H1 (cell line): ENCODE results near the gene SLX1A. TPM values are rescaled to one million over a fixed set of nuclear protein-coding genes. Genes with fewer than 3 reads are reported as not detected.

Experiments
- CTCF ChIA-PET: fragments of 300-600 bp; sonication (Branson Sonifier 250); formaldehyde crosslinking; loops from one replicate; lab custom pipeline; 2021; ENCODE audit not compliant: partially characterized antibody; lab: Charles Lee
- POLR2A ChIA-PET: fragments of 300-600 bp; sonication (Branson Sonifier 250); formaldehyde crosslinking; loops from one replicate; lab custom pipeline; 2021; ENCODE audit warnings: inconsistent platforms; ENCODE audit not compliant: partially characterized antibody; lab: Charles Lee
- DNase-seq, 2 experiments: peaks; one replicate each; pipeline versions ENCODE4 v3.0.0 to v3.0.0-alpha.2; 2010 to 2022; ENCODE audit warnings: low spot score in 2 of 2, low read depth in 1 of 2, mixed read lengths in 1 of 2
- FAIRE-seq: peaks from 2 replicates; lab custom pipeline; 2011; peaks lifted over from hg19 to GRCh38; lab: Jason Lieb, UNC
- H2AFZ ChIP-seq: 2 replicates; pipeline ENCODE4 v1.8.1; 2012; ENCODE audit warnings: low read length, inconsistent platforms
- H2AK5ac ChIP-seq: 2 replicates; pipeline ENCODE4 v1.6.1; 2013; ENCODE audit warnings: low read depth, low read length
- H2BK120ac ChIP-seq: replicated peaks from 2 replicates; pipeline ENCODE3; 2013; ENCODE audit warnings: low read depth, low read length, inconsistent platforms
- H2BK12ac ChIP-seq: 2 replicates; pipeline ENCODE4 v1.6.1; 2013; ENCODE audit warnings: low read depth, low read length
- H2BK15ac ChIP-seq: 2 replicates; pipeline ENCODE4 v1.6.1; 2013; ENCODE audit warnings: low read length
- H2BK20ac ChIP-seq: 2 replicates; pipeline ENCODE4 v1.6.1; 2013; ENCODE audit warnings: low read length
- H2BK5ac ChIP-seq: 2 replicates; pipeline ENCODE4 v1.6.1; 2013; ENCODE audit warnings: low read depth, low read length
- H3K14ac ChIP-seq: 2 replicates; pipeline ENCODE4 v1.6.1; 2013; ENCODE audit warnings: inconsistent platforms; ENCODE audit not compliant: insufficient read length
- H3K18ac ChIP-seq: 2 replicates; pipeline ENCODE4 v1.6.1; 2013; ENCODE audit warnings: low read length; ENCODE audit errors: extremely low read depth
- H3K23ac ChIP-seq: 2 replicates; pipeline ENCODE4 v1.6.1; 2013; ENCODE audit warnings: inconsistent platforms; ENCODE audit not compliant: insufficient read length
- H3K23me2 ChIP-seq: 2 replicates; pipeline ENCODE4 v1.6.1; 2013; ENCODE audit warnings: low read depth, low read length
- H3K27ac ChIP-seq: 2 replicates; pipeline ENCODE4 v1.6.1; 2011; ENCODE audit warnings: low read depth, low read length, inconsistent platforms
- H3K27me3 ChIP-seq, 4 experiments: replicated peaks in 1 of 4; 1 replicate in 1 of 4; 2 replicates in 3 of 4; pipeline versions ENCODE4 v1.6.1 to v1.8.1; 2011 to 2013; ENCODE audit warnings: low read length in 3 of 4, mild to moderate bottlenecking in 3 of 4, inconsistent platforms in 2 of 4, mixed read lengths in 2 of 4, moderate library complexity in 1 of 4; ENCODE audit not compliant: control insufficient read depth in 3 of 4, insufficient read depth in 3 of 4; ENCODE audit errors: extremely low read depth in 1 of 4
- H3K36me3 ChIP-seq, 4 experiments: 2 replicates each; pipeline versions ENCODE4 v1.6.1 to v1.8.1; 2011 to 2013; ENCODE audit warnings: mild to moderate bottlenecking in 4 of 4, low read length in 3 of 4, moderate library complexity in 2 of 4, control low read depth in 1 of 4, inconsistent platforms in 1 of 4; ENCODE audit not compliant: insufficient read depth in 4 of 4, control insufficient read depth in 2 of 4
- H3K4ac ChIP-seq: replicated peaks from 2 replicates; pipeline ENCODE3; 2013; ENCODE audit warnings: low read length, low read depth, mixed read lengths, inconsistent platforms; ENCODE audit not compliant: insufficient read length
- H3K4me1 ChIP-seq, 4 experiments: replicated peaks in 1 of 4; 1 replicate in 1 of 4; 2 replicates in 3 of 4; pipeline versions ENCODE4 v1.6.1 to v1.8.1; 2011 to 2013; ENCODE audit warnings: low read length in 3 of 4, inconsistent platforms in 2 of 4, mixed read lengths in 1 of 4; ENCODE audit not compliant: insufficient read depth in 4 of 4, control insufficient read depth in 3 of 4
- H3K4me2 ChIP-seq, 2 experiments: 2 replicates each; pipeline versions ENCODE4 v1.6.1 to v1.8.1; 2011 to 2013; ENCODE audit warnings: low read depth in 2 of 2, low read length in 2 of 2, control low read depth in 1 of 2, inconsistent platforms in 1 of 2, mild to moderate bottlenecking in 1 of 2; ENCODE audit not compliant: insufficient read depth in 1 of 2
- H3K4me3 ChIP-seq, 4 experiments: fragments of 200-600, 300-600 bp in 1 of 4; sonication (generic), shearing (Covaris generic), sonication (Bioruptor Twin) in 1 of 4; 2 replicates each; pipeline versions ENCODE4 v1.5.1 to v1.8.1; 2011 to 2016; ENCODE audit warnings: low read length in 4 of 4, low read depth in 3 of 4, control low read depth in 2 of 4, inconsistent platforms in 2 of 4, mild to moderate bottlenecking in 2 of 4, mixed read lengths in 1 of 4, moderate library complexity in 1 of 4; ENCODE audit not compliant: insufficient read depth in 2 of 4; ENCODE audit errors: extremely low read depth in 1 of 4
- H3K56ac ChIP-seq: replicated peaks from 2 replicates; pipeline ENCODE3; 2013; ENCODE audit warnings: low read depth, mild to moderate bottlenecking, mixed read lengths, low read length, inconsistent platforms; ENCODE audit not compliant: insufficient read length
- H3K79me1 ChIP-seq: 2 replicates; pipeline ENCODE4 v1.6.1; 2013; ENCODE audit warnings: low read depth, low read length, control low read depth
- H3K79me2 ChIP-seq, 2 experiments: 2 replicates each; pipeline versions ENCODE4 v1.6.1 to v1.8.1; 2012 to 2013; ENCODE audit warnings: low read length in 2 of 2, mild to moderate bottlenecking in 2 of 2, inconsistent platforms in 1 of 2; ENCODE audit not compliant: insufficient read depth in 2 of 2, control insufficient read depth in 1 of 2
- H3K9ac ChIP-seq, 4 experiments: replicated peaks in 1 of 4; 1 replicate in 1 of 4; 2 replicates in 3 of 4; pipeline versions ENCODE4 v1.6.1 to v1.8.1; 2011 to 2013; ENCODE audit warnings: low read depth in 3 of 4, low read length in 3 of 4, control low read depth in 2 of 4, mild to moderate bottlenecking in 2 of 4, moderate library complexity in 2 of 4, inconsistent platforms in 1 of 4; ENCODE audit errors: extremely low read depth in 1 of 4
- H3K9me3 ChIP-seq, 2 experiments: 2 replicates each; pipeline versions ENCODE4 v1.6.1 to v1.8.1; 2012 to 2013; ENCODE audit warnings: mild to moderate bottlenecking in 2 of 2, moderate library complexity in 2 of 2, control low read depth in 1 of 2, inconsistent platforms in 1 of 2, low read depth in 1 of 2, low read length in 1 of 2, mixed read lengths in 1 of 2; ENCODE audit not compliant: insufficient read depth in 2 of 2
- H4K20me1 ChIP-seq, 2 experiments: replicated peaks in 1 of 2; 2 replicates each; pipeline versions ENCODE3 to v1.8.1; 2011 to 2013; ENCODE audit warnings: inconsistent platforms in 2 of 2, low read length in 2 of 2, mild to moderate bottlenecking in 1 of 2; ENCODE audit not compliant: insufficient read depth in 2 of 2, control insufficient read depth in 1 of 2
- H4K5ac ChIP-seq: 2 replicates; pipeline ENCODE4 v1.6.1; 2013; ENCODE audit warnings: low read length, low read depth, mixed read lengths, inconsistent platforms; ENCODE audit not compliant: insufficient read length
- H4K8ac ChIP-seq: 2 replicates; pipeline ENCODE4 v1.8.0; 2013; ENCODE audit warnings: mild to moderate bottlenecking, moderate library complexity, low read length, inconsistent platforms; ENCODE audit not compliant: insufficient read depth; ENCODE audit errors: extremely low read depth
- H4K91ac ChIP-seq: replicated peaks from 2 replicates; pipeline ENCODE3; 2013; ENCODE audit warnings: low read length, mixed read lengths, inconsistent platforms; ENCODE audit not compliant: insufficient read length
- FOSL1 ChIP-seq: IDR thresholded peaks from 2 replicates; pipeline ENCODE4 v1.6.1; 2011; ENCODE audit warnings: mild to moderate bottlenecking, low read depth, low read length, moderate library complexity; ENCODE audit not compliant: insufficient read depth
- POLR2A ChIP-seq, 2 experiments: IDR thresholded peaks; 1 replicate in 1 of 2; 2 replicates in 1 of 2; pipeline ENCODE4 v1.6.1; 2011; ENCODE audit warnings: low read depth in 2 of 2, low read length in 2 of 2, mild to moderate bottlenecking in 2 of 2; ENCODE audit errors: control extremely low read depth in 1 of 2
- RXRA ChIP-seq: IDR thresholded peaks from 2 replicates; pipeline ENCODE4 v1.6.1; 2011; ENCODE audit warnings: low read depth, mild to moderate bottlenecking, low read length, moderate library complexity; ENCODE audit not compliant: insufficient read depth
- SIX5 ChIP-seq: IDR thresholded peaks from 2 replicates; pipeline ENCODE4 v1.6.1; 2011; ENCODE audit warnings: mild to moderate bottlenecking, low read depth, low read length
- SUZ12 ChIP-seq: fragments of 200-600 bp; sonication (generic); IDR thresholded peaks from 2 replicates; pipeline ENCODE4 v1.6.1; 2012; ENCODE audit warnings: mild to moderate bottlenecking, inconsistent platforms, low read length, moderate library complexity, mixed read lengths
- USF2 ChIP-seq: IDR thresholded peaks from 2 replicates; pipeline ENCODE4 v1.6.1; 2011; ENCODE audit warnings: low read length, improper control_type of control experiment
- WGBS, 2 experiments: shearing (Covaris generic) in 1 of 2; methylation state at CpG; one replicate each; pipeline versions ENCODE4 v1.1.6 to v1.1.7; 2013 to 2015; ENCODE audit warnings: low lambda C conversion rate in 2 of 2, mixed read lengths in 2 of 2, inconsistent platforms in 1 of 2, low coverage in 1 of 2, missing lambda C conversion rate in 1 of 2; ENCODE audit not compliant: insufficient replicate concordance in 2 of 2, insufficient coverage in 1 of 2, insufficient read length in 1 of 2; ENCODE audit errors: extremely low coverage in 1 of 2, missing lambda C conversion rate in 1 of 2; 5-methylcytosine and 5-hydroxymethylcytosine counted together
- polyA plus RNA-seq, 7 experiments: library from polyadenylated mRNA; depleted of rRNA in 3 of 7; stranded (reverse) in 5 of 7; unstranded in 2 of 7; fragments of >200 nt in 5 of 7; fragments of 200-250 nt in 2 of 7; gene quantifications; 1 replicate in 5 of 7; 2 replicates in 1 of 7; 4 replicates in 1 of 7; pipeline versions ENCODE4 v1.2.1 to v1.2.3, GENCODE V29; 2011 to 2013; ENCODE audit warnings: missing spikeins in 2 of 7, mixed read lengths in 2 of 7
- total RNA-seq: library from RNA; stranded (reverse); fragmentation: NEBNext Ultra II Directional; extraction: Animal tissue kit (Norgen Biotek cat#: 25700); gene quantifications from 2 replicates; pipeline ENCODE4 v1.2.1, GENCODE V29; 2021

The SLX1A gene
- total and polyA plus RNA-seq, 2 of the 8 experiments (the other 6 are each of a cell fraction or from before 2014, with no cell fraction given), result 4.7 to 36.9 TPM

- Histone ChIP-seq H2BK15ac (peak overlapping the region; percentile 40; the same call in 1 of the 2 replicates), H3K23me2 (peaks cover 7% of the 10 kb centered on the region; the same call in 1 of the 2 replicates), H2AK5ac (no peak overlapping the region), H3K27ac (no peak overlapping the region), H3K4me2 (no peak overlapping the region), H4K5ac (no peak overlapping the region), H3K23ac (no peak overlapping the region), H3K9ac (no peak overlapping the region), H3K14ac (no peak overlapping the region), H4K20me1 (peaks cover 7 to 8% of the 10 kb centered on the region in 2 experiments), H3K36me3 (no peaks in the 10 kb centered on the region), H2BK120ac (no peak overlapping the region), H3K79me2 (no peaks in the 10 kb centered on the region), H3K56ac (no peak overlapping the region), H2BK5ac (no peak overlapping the region; the same call in 1 of the 2 replicates), H2AFZ (no peak overlapping the region), H4K91ac (no peak overlapping the region), H3K4ac (no peak overlapping the region), H2BK20ac (no peak overlapping the region), H3K4me1 (peaks cover 0 to 12% (median 4%) of the 10 kb centered on the region in 4 experiments; a peak in 4 of 7 replicates), H3K4me3 (no peak overlapping the region), H3K27me3 (peaks cover 0 to 14% (median 8%) of the 10 kb centered on the region in 4 experiments; a peak in 3 of 7 replicates), H3K79me1 (no peaks in the 10 kb centered on the region), H3K9me3 (no peaks in the 10 kb centered on the region), H3K18ac (no peak overlapping the region), H2BK12ac (no peak overlapping the region), H4K8ac (no peak overlapping the region)
- no peak for FAIRE-seq
- no peak for DNase-seq
- CTCF ChIA-PET, result interaction anchor here (0.7 to 4.4 kb wide), 8 partner anchors 11 to 321 kb away, joined by 3 to 21 read pairs (median 5); partner anchors contain the start of gene GDPD3
- TF ChIP-seq FOSL1 (no peak), SIX5 (no peak), SUZ12 (no peak), POLR2A (IDR thresholded peaks at IDR 0.05; ENCODE audit: control extremely low read depth in 1 of 2, low read depth in 2 of 2, low read length in 2 of 2) (no peak), RXRA (no peak), USF2 (no peak)
- POLR2A ChIA-PET, result no interaction called here
- WGBS, 2 experiments, result 92% methylated on average over 7 of the region's 9 CpGs; no CpG with 5 or more reads in 1 of the 2 experiments
These were observed 7.3 kb upstream of the SLX1A start for GRCh38 chr16:30186444-30186781.
